HEK293 (cell line): Measurements from ENCODE around the gene GANAB.

Source experiments
- ATF2 ChIP-seq: fragments of 450-650 bp; formaldehyde crosslinking; IDR thresholded peaks from 2 replicates; pipeline ENCODE4 v1.5.1; 2016; ENCODE audit warnings: missing biosample characterization, missing genetic modification characterization, low read depth
- CTCF ChIP-seq: fragments of 450-650 bp; formaldehyde crosslinking; IDR thresholded peaks from 2 replicates; pipeline ENCODE4 v1.5.1; 2016; ENCODE audit warnings: missing biosample characterization, missing genetic modification characterization
- YY1 ChIP-seq: fragments of 450-650 bp; formaldehyde crosslinking; IDR thresholded peaks from 2 replicates; pipeline ENCODE4 v1.5.1; 2018; ENCODE audit warnings: missing biosample characterization, missing genetic modification characterization
- ZBTB21 ChIP-seq: fragments of 450-650 bp; formaldehyde crosslinking; IDR thresholded peaks from 2 replicates; pipeline ENCODE4 v1.5.1; 2017; ENCODE audit warnings: missing biosample characterization, missing genetic modification characterization
- ZNF157 ChIP-seq: fragments of 450-650 bp; formaldehyde crosslinking; IDR thresholded peaks from 2 replicates; pipeline ENCODE4 v1.5.1; 2016; ENCODE audit warnings: missing biosample characterization, missing genetic modification characterization

- TF ChIP-seq ATF2 (tag by site-specific recombination), result no peak
- TF ChIP-seq CTCF (tag by site-specific recombination), result no peak
- no peak for TF ChIP-seq ZBTB21
- TF ChIP-seq ZNF157 (tag by site-specific recombination), result no peak
- no peak for TF ChIP-seq YY1 (tag by site-specific recombination)
Observed at GRCh38 chr11:62648185-62648966, 2.0 kb upstream of the GANAB start.
